DND-41 (cell line): ENCODE results near the gene ZNF398.

Source experiments
- ATAC-seq: fragments of 200-7000 bp; cut with Tn5 transposase; 3 replicates; pipeline ENCODE4 v1.9.1; 2021; ENCODE audit warnings: low read depth; ENCODE audit not compliant: insufficient read depth
- DNase-seq: peaks from one replicate; pipeline ENCODE4 v3.0.0-alpha.2; 2020
- H2AFZ ChIP-seq: 2 replicates; pipeline ENCODE4 v1.6.0; 2012; ENCODE audit warnings: low read depth, low read length
- H3K27ac ChIP-seq: 2 replicates; pipeline ENCODE4 v1.5.1; 2012; ENCODE audit warnings: low read length, inconsistent platforms
- H3K27me3 ChIP-seq: fragments of 200-600 bp; sonication (generic); 2 replicates; pipeline ENCODE4 v1.6.0; 2012; ENCODE audit warnings: low read length, mild to moderate bottlenecking, inconsistent platforms; ENCODE audit not compliant: insufficient read depth, poor library complexity
- H3K36me3 ChIP-seq: 2 replicates; pipeline ENCODE4 v1.5.1; 2012; ENCODE audit warnings: low read length, inconsistent platforms; ENCODE audit not compliant: insufficient read depth
- H3K4me1 ChIP-seq: 2 replicates; pipeline ENCODE4 v1.5.1; 2012; ENCODE audit warnings: mild to moderate bottlenecking, low read length; ENCODE audit not compliant: insufficient read depth
- H3K4me2 ChIP-seq: 2 replicates; pipeline ENCODE4 v1.6.0; 2012; ENCODE audit warnings: mild to moderate bottlenecking, moderate library complexity, low read length, inconsistent platforms; ENCODE audit not compliant: insufficient read depth
- H3K4me3 ChIP-seq, 2 experiments: fragments of 200-600 bp in 1 of 2; shearing (Covaris generic) in 1 of 2; 2 replicates each; pipeline ENCODE4 v1.5.1; 2012 to 2016; ENCODE audit warnings: inconsistent platforms in 2 of 2, low read length in 2 of 2, mild to moderate bottlenecking in 2 of 2, low read depth in 1 of 2, moderate library complexity in 1 of 2
- H3K79me2 ChIP-seq: 2 replicates; pipeline ENCODE4 v1.6.0; 2012; ENCODE audit warnings: low read length, inconsistent platforms; ENCODE audit not compliant: insufficient read depth
- H3K9ac ChIP-seq: 2 replicates; pipeline ENCODE4 v1.6.0; 2012; ENCODE audit warnings: low read depth, mild to moderate bottlenecking, inconsistent platforms, low read length, moderate library complexity
- H3K9me3 ChIP-seq: 2 replicates; pipeline ENCODE4 v1.5.1; 2012; ENCODE audit warnings: low read length, moderate library complexity, mild to moderate bottlenecking, inconsistent platforms; ENCODE audit not compliant: insufficient read depth, severe bottlenecking
- H4K20me1 ChIP-seq: 2 replicates; pipeline ENCODE4 v1.6.0; 2012; ENCODE audit warnings: low read length; ENCODE audit not compliant: insufficient read depth
- EZH2 ChIP-seq: IDR thresholded peaks from 3 replicates; pipeline ENCODE4 v1.6.1; 2012; ENCODE audit warnings: borderline replicate concordance, low read depth, mild to moderate bottlenecking, moderate library complexity, low read length, inconsistent platforms; ENCODE audit not compliant: severe bottlenecking

The ZNF398 gene

GRCh38 chr7:149232362-149232761 is 85.1 kb downstream of the ZNF398 start:
- Histone ChIP-seq H3K4me2 (no peak overlapping the region), H3K27ac (no peak overlapping the region), H2AFZ (no peak overlapping the region), H3K4me3 (no peak overlapping the region), H3K27me3 (no peaks in the 10 kb centered on the region), H4K20me1 (no peaks in the 10 kb centered on the region), H3K9ac (no peak overlapping the region), H3K4me1 (no peaks in the 10 kb centered on the region), H3K79me2 (no peaks in the 10 kb centered on the region), H3K36me3 (no peaks in the 10 kb centered on the region), H3K9me3 (no peaks in the 10 kb centered on the region)
- no peak for TF ChIP-seq EZH2
- ATAC-seq, result no peak
- no peak for DNase-seq
